Activated CD8-positive, alpha-beta T cell treated with anti-CD3 and anti-CD28 coated beads for 36 hours (primary cell): ENCODE measurements around the gene PSMD11. TPM values are rescaled to one million over a fixed set of nuclear protein-coding genes. Genes with fewer than 3 reads are reported as not detected.

Source experiments
- ATAC-seq: fragments of 200-7000 bp; cut with Tn5 transposase; one replicate; pipeline ENCODE4 v1.10.0; 2021; ENCODE audit warnings: mild to moderate bottlenecking, moderate library complexity
- CTCF ChIA-PET: fragments of 350-600 bp; sonication (Branson Sonifier 250); formaldehyde crosslinking; loops from one replicate; lab custom pipeline; 2021; ENCODE audit warnings: antibody characterized with exemption; lab: Charles Lee
- POLR2A ChIA-PET: fragments of 350-600 bp; sonication (Branson Sonifier 250); formaldehyde crosslinking; loops from one replicate; lab custom pipeline; 2021; ENCODE audit warnings: antibody characterized with exemption; lab: Charles Lee
- DNase-seq: peaks from one replicate; pipeline ENCODE4 v3.0.0-alpha.2; 2020
- H3K27ac Mint-ChIP-seq: one replicate; pipeline ENCODE4 v1.8.0; 2021; ENCODE audit warnings: mild to moderate bottlenecking, mixed read lengths
- H3K27me3 Mint-ChIP-seq: one replicate; pipeline ENCODE4 v1.8.0; 2021; ENCODE audit warnings: mixed read lengths
- H3K36me3 Mint-ChIP-seq: one replicate; pipeline ENCODE4 v1.8.0; 2021; ENCODE audit warnings: low read depth, mixed read lengths
- H3K4me1 Mint-ChIP-seq: one replicate; pipeline ENCODE4 v1.8.0; 2021; ENCODE audit warnings: low read depth, mixed read lengths
- H3K4me3 Mint-ChIP-seq: one replicate; pipeline ENCODE4 v1.8.0; 2021; ENCODE audit warnings: mild to moderate bottlenecking, moderate library complexity, mixed read lengths
- H3K9me3 Mint-ChIP-seq: one replicate; pipeline ENCODE4 v1.8.0; 2021; ENCODE audit warnings: mixed read lengths
- intact Hi-C: fragments of 100-400 bp; cut with micrococcal nuclease; formaldehyde crosslinking; loops from one replicate; pipeline ENCODE4 v1.10.0; 2022
- total RNA-seq, 2 experiments: library from RNA; stranded (reverse); gene quantifications; one replicate each; pipeline ENCODE4 v1.2.3, GENCODE V29; 2021
- TF ChIP-seq, protein P1 (sequence below): fragments of 200-600 bp; IDR thresholded peaks from one replicate; pipeline ENCODE4 v1.8.0; 2022; ENCODE audit warnings: antibody characterized with exemption, mild to moderate bottlenecking

PSMD11 gene
- total RNA-seq, 2 experiments from 2014 or later = 119 to 130 TPM

GRCh38 chr17:32461498-32461852 lies 17.2 kb downstream of the PSMD11 start:
- H3K36me3 Mint-ChIP-seq = peaks cover 64% of the 10 kb centered on the region
- ChIA-PET POLR2A (interaction anchor here (1.6 kb wide), 1 partner anchor 23 kb away, joined by 8 read pairs; no protein-coding TSS in a partner anchor), CTCF (interaction anchor here (0.6 to 5.6 kb wide), 57 partner anchors 8 to 416 kb away, joined by 3 to 164 read pairs (median 6); partner anchors contain the start of genes CDK5R1, MYO1D and PSMD11)

DNA sequence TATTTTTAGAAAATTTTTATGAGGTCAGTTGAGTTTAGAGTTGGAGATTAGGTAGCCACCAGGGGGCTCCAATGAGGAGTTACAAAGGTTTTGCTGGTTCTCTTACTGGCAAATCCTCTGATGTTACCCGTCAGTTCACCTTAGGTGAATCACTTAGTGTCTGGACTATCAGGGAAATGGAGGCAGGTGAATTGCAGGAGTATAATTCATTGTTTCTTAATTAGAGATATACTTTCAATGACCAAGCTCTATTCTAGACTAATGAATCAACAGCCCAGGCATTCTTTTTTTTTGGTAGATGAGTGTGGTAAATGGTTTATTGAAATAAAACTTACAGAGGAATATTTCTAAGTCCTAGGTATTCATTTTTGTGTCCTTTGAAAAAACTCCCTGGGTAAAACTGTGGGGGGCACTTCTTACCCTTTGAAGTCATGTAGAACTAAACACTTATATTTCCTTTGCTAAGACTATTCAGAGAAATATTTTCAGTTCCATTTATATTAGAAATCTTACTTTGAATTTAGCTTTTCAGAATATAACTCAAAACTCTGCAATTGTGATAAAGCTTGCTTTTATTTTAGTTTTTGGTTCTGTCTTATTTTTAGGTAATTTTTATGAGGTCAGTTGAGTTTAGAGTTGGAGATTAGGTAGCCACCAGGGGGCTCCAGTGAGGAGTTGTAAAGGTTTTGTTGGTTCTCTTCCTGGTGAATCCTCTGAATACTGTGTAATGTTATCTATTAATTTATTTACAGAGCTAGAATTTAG lies 17.7 kb downstream of the PSMD11 start:
- TF ChIP-seq, protein P1, sequence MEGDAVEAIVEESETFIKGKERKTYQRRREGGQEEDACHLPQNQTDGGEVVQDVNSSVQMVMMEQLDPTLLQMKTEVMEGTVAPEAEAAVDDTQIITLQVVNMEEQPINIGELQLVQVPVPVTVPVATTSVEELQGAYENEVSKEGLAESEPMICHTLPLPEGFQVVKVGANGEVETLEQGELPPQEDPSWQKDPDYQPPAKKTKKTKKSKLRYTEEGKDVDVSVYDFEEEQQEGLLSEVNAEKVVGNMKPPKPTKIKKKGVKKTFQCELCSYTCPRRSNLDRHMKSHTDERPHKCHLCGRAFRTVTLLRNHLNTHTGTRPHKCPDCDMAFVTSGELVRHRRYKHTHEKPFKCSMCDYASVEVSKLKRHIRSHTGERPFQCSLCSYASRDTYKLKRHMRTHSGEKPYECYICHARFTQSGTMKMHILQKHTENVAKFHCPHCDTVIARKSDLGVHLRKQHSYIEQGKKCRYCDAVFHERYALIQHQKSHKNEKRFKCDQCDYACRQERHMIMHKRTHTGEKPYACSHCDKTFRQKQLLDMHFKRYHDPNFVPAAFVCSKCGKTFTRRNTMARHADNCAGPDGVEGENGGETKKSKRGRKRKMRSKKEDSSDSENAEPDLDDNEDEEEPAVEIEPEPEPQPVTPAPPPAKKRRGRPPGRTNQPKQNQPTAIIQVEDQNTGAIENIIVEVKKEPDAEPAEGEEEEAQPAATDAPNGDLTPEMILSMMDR = peak; percentile 62
- Mint-ChIP-seq H3K27me3 (no peaks in the 10 kb centered on the region), H3K9me3 (no peaks in the 10 kb centered on the region), H3K4me3 (no peak overlapping the region), H3K4me1 (peaks cover 35% of the 10 kb centered on the region), H3K27ac (peak overlapping the region; percentile 50), H3K36me3 (peaks cover 65% of the 10 kb centered on the region)
- CTCF ChIA-PET = interaction anchor here (0.6 to 5.6 kb wide), 73 partner anchors 8 to 474 kb away, joined by 3 to 164 read pairs (median 5); partner anchors contain the start of genes CDK5R1, MYO1D and PSMD11
- intact Hi-C loops = no loop called here
- POLR2A ChIA-PET = interaction anchor here (1.3 to 1.6 kb wide), 3 partner anchors 18 to 22 kb away, joined by 3 to 8 read pairs (median 4); partner anchors contain the start of gene PSMD11
- peak; percentile 85 for DNase-seq
- peak; percentile 69 for ATAC-seq

More at GRCh38 chr17:32461498-32461852, 17.2 kb downstream of the PSMD11 start:
- intact Hi-C loops = no loop called here
- H3K27ac Mint-ChIP-seq = peak overlapping the region; percentile 50
- H3K9me3 Mint-ChIP-seq = no peaks in the 10 kb centered on the region
- H3K4me3 Mint-ChIP-seq = no peak overlapping the region
- no peaks in the 10 kb centered on the region for H3K27me3 Mint-ChIP-seq
- ATAC-seq = no peak
- peaks cover 37% of the 10 kb centered on the region for H3K4me1 Mint-ChIP-seq
- no peak for DNase-seq
- TF ChIP-seq, protein P1 = no peak

DNA sequence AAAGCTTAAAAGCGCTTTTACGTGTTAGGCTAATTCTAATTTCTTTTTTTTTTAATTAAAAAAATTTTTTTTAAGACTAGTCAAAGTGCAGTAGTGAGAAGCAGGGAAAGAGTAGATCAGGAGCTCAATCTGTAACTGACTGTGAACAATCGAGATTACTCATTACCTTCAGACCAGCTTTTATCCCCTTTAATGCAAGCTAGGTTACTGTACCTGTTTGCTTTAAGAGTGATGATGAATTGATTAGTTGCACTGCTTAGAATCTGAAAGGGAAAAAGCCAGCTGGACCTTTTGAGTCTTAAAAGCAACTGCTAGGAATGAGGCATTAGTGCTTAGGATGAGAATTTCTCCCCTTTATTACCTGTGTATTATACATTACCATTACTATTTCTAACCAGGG lies 19.0 kb downstream of the PSMD11 start:
- Mint-ChIP-seq H3K27ac (no peak overlapping the region), H3K27me3 (no peaks in the 10 kb centered on the region), H3K4me3 (no peak overlapping the region), H3K9me3 (no peaks in the 10 kb centered on the region), H3K4me1 (peaks cover 26% of the 10 kb centered on the region), H3K36me3 (peaks cover 58% of the 10 kb centered on the region)
- intact Hi-C loops = no loop called here
- CTCF ChIA-PET = interaction anchor here (0.6 to 5.6 kb wide), 32 partner anchors 8 to 473 kb away, joined by 3 to 164 read pairs (median 10); partner anchors contain the start of genes CDK5R1, MYO1D and PSMD11
- ATAC-seq = no peak
- DNase-seq = no peak
- TF ChIP-seq, protein P1 = no peak
- POLR2A ChIA-PET = interaction anchor here (0.9 to 1.4 kb wide), 6 partner anchors 9 to 83 kb away, joined by 3 to 4 read pairs (median 3); partner anchors contain the start of gene PSMD11

- CTCF ChIA-PET = interaction anchor here (1.0 to 5.6 kb wide), 7 partner anchors 9 to 290 kb away, joined by 3 to 164 read pairs (median 28); partner anchors contain the start of genes CDK5R1 and PSMD11
- Mint-ChIP-seq H3K4me3 (no peak overlapping the region), H3K36me3 (peaks cover 55% of the 10 kb centered on the region), H3K9me3 (no peaks in the 10 kb centered on the region), H3K27me3 (no peaks in the 10 kb centered on the region), H3K4me1 (peaks cover 19% of the 10 kb centered on the region), H3K27ac (no peak overlapping the region)
- ATAC-seq (no peak), DNase-seq (no peak)
- intact Hi-C loops = no loop called here
- POLR2A ChIA-PET = interaction anchor here (1.0 to 1.1 kb wide), 2 partner anchors 19 to 82 kb away, joined by 3 read pairs; no protein-coding TSS in a partner anchor
- TF ChIP-seq, protein P1 = no peak
Observed at GRCh38 chr17:32464374-32464773, 20.1 kb downstream of the PSMD11 start.
